LNCaP clone FGC (cell line): ENCODE data around the gene OPCML.

Source experiments
- DNase-seq: peaks from one replicate; pipeline ENCODE4 v3.0.0-alpha.2; 2011; ENCODE audit warnings: low read depth
- H3K4me3 ChIP-seq: 2 replicates; pipeline ENCODE4 v1.5.1; 2011; ENCODE audit warnings: mild to moderate bottlenecking, low read depth, low read length, control low read depth
- CTCF ChIP-seq: IDR thresholded peaks from 2 replicates; pipeline ENCODE4 v1.5.1; 2012; ENCODE audit warnings: mild to moderate bottlenecking; ENCODE audit not compliant: control insufficient read depth, insufficient read depth; ENCODE audit errors: extremely low read depth

Gene OPCML

GRCh38 chr11:133497477-133498140 lies 34.7 kb downstream of the OPCML start:
- no peak for TF ChIP-seq CTCF
- H3K4me3 ChIP-seq: no peak overlapping the region
- no peak for DNase-seq

DNA sequence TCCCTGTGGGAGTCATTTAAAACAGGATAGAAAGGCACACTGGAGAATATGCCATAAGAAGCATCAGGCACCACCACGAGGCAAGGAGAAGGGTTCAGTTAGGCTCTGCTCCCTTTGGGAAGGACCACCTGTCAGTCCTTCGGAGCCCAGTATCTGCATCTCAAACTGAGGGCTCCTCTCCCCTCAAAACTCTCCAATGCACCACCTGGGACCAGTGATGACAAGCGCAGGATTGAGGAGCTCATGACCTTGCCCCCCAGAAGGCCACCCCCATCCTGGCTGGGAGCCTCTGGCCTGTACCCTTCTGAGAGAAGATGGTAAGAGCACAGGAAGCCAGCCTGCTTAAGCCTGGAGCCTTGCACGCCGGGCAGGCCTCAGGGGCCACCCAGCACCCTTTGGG lies 39.4 kb downstream of the OPCML start:
- no peak overlapping the region for H3K4me3 ChIP-seq
- TF ChIP-seq CTCF: no peak
- DNase-seq: no peak

- no peak overlapping the region for H3K4me3 ChIP-seq
- TF ChIP-seq CTCF: no peak
- no peak for DNase-seq
Measured at GRCh38 chr11:133491680-133492383, 40.5 kb downstream of the OPCML start.

DNA sequence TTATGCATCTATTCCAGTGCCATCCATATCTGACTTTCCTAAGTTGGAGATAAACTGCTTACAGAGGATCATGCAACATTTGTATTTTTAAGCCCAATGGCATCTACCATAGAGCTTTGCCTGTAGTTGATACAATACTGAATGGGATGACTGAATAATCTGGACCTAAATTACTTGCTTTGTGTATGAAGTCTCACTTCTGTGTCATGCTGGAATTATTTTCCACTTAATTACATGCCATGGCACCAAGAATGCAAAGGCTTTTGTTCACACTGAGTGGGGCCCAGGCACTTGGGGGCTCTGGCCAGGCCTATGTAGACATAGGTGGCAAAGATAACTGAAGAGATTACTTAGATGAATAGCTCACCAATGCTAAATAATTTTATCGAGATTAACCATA lies 51.6 kb downstream of the OPCML start:
- no peak overlapping the region for H3K4me3 ChIP-seq
- DNase-seq: no peak

DNA sequence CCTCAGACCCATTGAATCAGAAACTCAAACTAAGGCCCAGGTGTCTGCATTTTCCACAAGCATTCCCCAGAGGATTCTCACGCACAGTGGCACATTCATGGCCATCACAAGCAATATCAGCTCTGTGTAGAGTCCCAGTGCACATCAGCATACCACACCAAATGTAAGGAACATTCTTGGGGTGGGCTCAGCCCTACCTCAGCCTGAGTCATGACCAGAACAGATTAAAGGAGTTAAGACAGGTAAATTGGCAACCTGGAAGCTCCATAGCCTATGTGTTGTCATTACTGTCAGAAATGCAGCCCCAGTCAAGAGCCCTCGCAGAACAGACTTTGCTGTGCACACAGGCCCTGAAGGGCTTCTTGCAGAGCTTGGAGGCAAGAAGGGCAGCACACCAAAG lies 53.1 kb downstream of the OPCML start:
- no peak overlapping the region for H3K4me3 ChIP-seq
- TF ChIP-seq CTCF: no peak
- DNase-seq: no peak

More for the DNA sequence above, 51.6 kb downstream of the OPCML start:
- TF ChIP-seq CTCF: no peak

DNA sequence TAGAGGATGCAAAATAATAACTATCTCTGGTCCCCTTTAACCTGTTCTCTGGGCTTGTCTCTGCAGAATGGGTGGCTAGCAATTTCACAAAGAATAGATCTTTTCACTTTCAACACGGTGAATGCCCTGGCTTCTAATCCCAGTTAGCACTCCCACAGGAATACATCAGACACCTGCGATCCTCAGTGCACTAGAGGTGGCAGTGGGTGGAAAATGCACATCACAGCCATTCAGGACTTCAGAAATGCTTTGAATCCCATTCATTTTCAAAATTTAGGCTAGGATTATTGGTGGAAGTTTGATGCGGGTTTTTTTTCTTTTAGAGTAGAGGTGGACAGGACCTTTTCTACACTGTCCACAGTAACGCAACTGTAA lies 55.1 kb downstream of the OPCML start:
- TF ChIP-seq CTCF: no peak
- DNase-seq: no peak
- no peak overlapping the region for H3K4me3 ChIP-seq
